GM12878 (cell line): Measurements from ENCODE around the gene DNAJC13. TPM values are rescaled to one million over a fixed set of nuclear protein-coding genes. Genes with fewer than 3 reads are reported as not detected.

Experiments
- ATAC-seq: fragments of 200-7000 bp; cut with Tn5 transposase; 3 replicates; pipeline ENCODE4 v1.9.1; 2020; ENCODE audit warnings: mild to moderate bottlenecking, moderate library complexity
- BruUV-seq: library from RNA; stranded (reverse); fragments of 400-500 nt; replicated peaks from 2 replicates; lab custom pipeline; 2021; lab: Mats Ljungman, UMichigan
- CTCF ChIA-PET: fragments of 300-600 bp; sonication (Branson Sonifier 250); formaldehyde crosslinking; extraction: SDS; loops from one replicate; lab custom pipeline; 2021; ENCODE audit warnings: inconsistent platforms; lab: Yijun Ruan, JAX
- POLR2A ChIA-PET: fragments of 350-600 bp; formaldehyde crosslinking; extraction: SDS; loops from one replicate; lab custom pipeline; 2021; ENCODE audit warnings: inconsistent platforms; lab: Charles Lee
- RAD21 ChIA-PET: fragments of 300-600 bp; sonication (Branson Sonifier 250); formaldehyde crosslinking; loops from one replicate; lab custom pipeline; 2023; ENCODE audit warnings: antibody characterized with exemption; ENCODE audit not compliant: unreplicated experiment; lab: Charles Lee
- SMC1A ChIA-PET: fragments of 300-600 bp; sonication (Branson Sonifier 250); formaldehyde crosslinking; loops from one replicate; lab custom pipeline; 2023; ENCODE audit not compliant: unreplicated experiment, uncharacterized antibody; lab: Charles Lee
- DNase-seq: peaks from one replicate; pipeline ENCODE4 v3.0.0-alpha.2; 2011; ENCODE audit warnings: low read depth, low spot score
- FAIRE-seq: peaks from 3 replicates; lab custom pipeline; 2011; peaks lifted over from hg19 to GRCh38; lab: Jason Lieb, UNC
- H2AFZ ChIP-seq: 2 replicates; pipeline ENCODE4 v1.6.0; 2011; ENCODE audit warnings: low read depth, low read length, control low read depth; ENCODE audit not compliant: control insufficient read depth
- H3K27ac ChIP-seq: 2 replicates; pipeline ENCODE4 v1.5.1; 2011; ENCODE audit warnings: control low read depth; ENCODE audit not compliant: control insufficient read depth, insufficient read depth
- H3K27me3 ChIP-seq, 2 experiments: replicated peaks in 1 of 2; 2 replicates each; pipeline versions ENCODE4 v1.6.0 to v1.6.1; 2011; ENCODE audit warnings: low read length in 1 of 2; ENCODE audit not compliant: control insufficient read depth in 2 of 2, insufficient read depth in 2 of 2
- H3K36me3 ChIP-seq, 2 experiments: 2 replicates each; pipeline ENCODE4 v1.5.1; 2011; ENCODE audit warnings: low read length in 1 of 2; ENCODE audit not compliant: control insufficient read depth in 2 of 2, insufficient read depth in 2 of 2
- H3K4me1 ChIP-seq: 2 replicates; pipeline ENCODE4 v1.6.1; 2011; ENCODE audit warnings: mild to moderate bottlenecking, low read length, moderate library complexity, mixed read lengths; ENCODE audit not compliant: control insufficient read depth, insufficient read depth
- H3K4me2 ChIP-seq: 2 replicates; pipeline ENCODE4 v1.6.0; 2011; ENCODE audit warnings: control low read depth; ENCODE audit not compliant: control insufficient read depth, insufficient read depth
- H3K4me3 ChIP-seq: fragments of 200-600 bp; sonication (generic); 2 replicates; pipeline ENCODE4 v1.5.1; 2016
- H3K79me2 ChIP-seq: 2 replicates; pipeline ENCODE4 v1.6.0; 2011; ENCODE audit warnings: low read length; ENCODE audit not compliant: control insufficient read depth, insufficient read depth
- H3K9ac ChIP-seq: 2 replicates; pipeline ENCODE4 v1.8.0; 2011; ENCODE audit warnings: low read length, control low read depth, mixed read lengths; ENCODE audit not compliant: control insufficient read depth, insufficient read depth
- H3K9me3 ChIP-seq: replicated peaks from 3 replicates; pipeline ENCODE4 v1.5.1; 2011; ENCODE audit warnings: mild to moderate bottlenecking, low read length; ENCODE audit not compliant: control insufficient read depth, insufficient read depth
- H4K20me1 ChIP-seq: 2 replicates; pipeline ENCODE4 v1.6.0; 2011; ENCODE audit not compliant: control insufficient read depth, insufficient read depth
- CEBPB ChIP-seq, 2 experiments: fragments of 150-350 bp in 1 of 2; IDR thresholded peaks; 2 replicates each; pipeline ENCODE4 v1.6.1; 2012 to 2014; ENCODE audit warnings: low read depth in 2 of 2, low read length in 2 of 2, borderline replicate concordance in 1 of 2, inconsistent platforms in 1 of 2
- CHD2 ChIP-seq: IDR thresholded peaks from 2 replicates; pipeline ENCODE4 v1.6.1; 2011; ENCODE audit warnings: low read depth, low read length, improper control_type of control experiment, borderline replicate concordance
- MTA3 ChIP-seq: IDR thresholded peaks from 2 replicates; pipeline ENCODE4 v1.6.1; 2012; ENCODE audit warnings: low read length, inconsistent platforms, borderline replicate concordance
- MXI1 ChIP-seq: fragments of 150-350 bp; IDR thresholded peaks from 2 replicates; pipeline ENCODE4 v1.6.1; 2011; ENCODE audit warnings: low read depth, mild to moderate bottlenecking, inconsistent platforms, low read length, improper control_type of control experiment
- WGBS: methylation state at CpG from one replicate; pipeline ENCODE4 v1.1.6; 2016; ENCODE audit warnings: low lambda C conversion rate; ENCODE audit not compliant: insufficient replicate concordance, insufficient coverage; ENCODE audit errors: missing lambda C conversion rate; 5-methylcytosine and 5-hydroxymethylcytosine counted together
- in situ Hi-C: fragments of 300-500 bp; cut with MboI; formaldehyde crosslinking; loops from 9 replicates; pipeline ENCODE4 v1.14.3; 2018; ENCODE audit warnings: mixed read lengths
- intact Hi-C: fragments of 100-400 bp; cut with micrococcal nuclease; formaldehyde crosslinking; loops from one replicate; pipeline ENCODE4 v1.14.2; 2022; ENCODE audit not compliant: unreplicated experiment
- polyA plus RNA-seq, 11 experiments: library from polyadenylated mRNA; depleted of rRNA in 4 of 11; unstranded in 6 of 11; stranded (reverse) in 5 of 11; fragments of >200 nt; fragmentation: Nextera tagmentation in 4 of 11; fragmentation: Illumina TruSeq in 1 of 11; extraction: Ambion mirVana in 4 of 11; extraction: Trizol in 1 of 11; gene quantifications; 1 replicate in 1 of 11; 2 replicates in 10 of 11; pipeline versions ENCODE4 v1.2.1 to v1.2.3, GENCODE V29; 2011 to 2016; ENCODE audit warnings: inconsistent platforms in 2 of 11, missing spikeins in 2 of 11, low read depth in 1 of 11
- total RNA-seq, 4 experiments: library from RNA; depleted of rRNA in 3 of 4; stranded (reverse); fragments of >200 nt in 3 of 4; fragmentation: Illumina TruSeq in 1 of 4; extraction: Trizol in 1 of 4; gene quantifications; 2 replicates each; pipeline versions ENCODE4 v1.2.1 to v1.2.3, GENCODE V29; 2013 to 2021
- TF ChIP-seq, protein P1 (sequence below): IDR thresholded peaks from 2 replicates; pipeline ENCODE4 v1.6.1; 2012; ENCODE audit warnings: low read depth, low read length, improper control_type of control experiment
- TF ChIP-seq, protein P2 (sequence below): IDR thresholded peaks from 2 replicates; pipeline ENCODE4 v1.6.1; 2011; ENCODE audit warnings: low read depth, low read length, improper control_type of control experiment, borderline replicate concordance
- TF ChIP-seq, protein P3 (sequence below): IDR thresholded peaks from 2 replicates; pipeline ENCODE4 v1.6.1; 2011; ENCODE audit warnings: borderline replicate concordance, low read depth, mild to moderate bottlenecking, moderate library complexity, low read length; ENCODE audit not compliant: insufficient read depth, poor library complexity, severe bottlenecking

Gene DNAJC13
- total and polyA plus RNA-seq, 10 of the 15 experiments (the other 5 are each of a cell fraction or from before 2014, with no cell fraction given), result 8.3 to 33.9 (median 17.0) TPM

DNA sequence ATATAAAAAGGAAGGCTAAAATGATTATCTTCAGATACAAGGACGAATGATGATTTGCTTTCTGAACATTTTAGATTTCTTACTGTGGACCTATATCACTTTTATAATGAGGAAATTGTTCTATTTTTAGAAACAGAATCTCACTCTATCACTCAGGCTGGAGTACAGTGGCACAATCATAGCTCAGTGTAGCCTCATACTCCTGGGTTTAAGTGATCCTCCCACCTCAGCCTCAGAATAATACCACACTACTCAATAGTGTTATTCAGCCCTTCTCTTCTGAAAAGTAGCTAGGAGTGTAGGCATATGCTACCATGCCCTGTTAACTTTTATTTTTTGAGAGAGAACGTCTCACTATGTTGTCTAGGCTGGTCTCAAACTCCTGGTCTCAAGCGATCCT is 15.8 kb downstream of the DNAJC13 start:
- ATAC-seq, result no peak
- ChIA-PET POLR2A (no interaction called here), RAD21 (no interaction called here), SMC1A (interaction anchor here (1.0 to 1.3 kb wide), 5 partner anchors 8 to 191 kb away, joined by 3 to 5 read pairs (median 3); no protein-coding TSS in a partner anchor), CTCF (interaction anchor here (1.2 to 1.3 kb wide), 2 partner anchors 13 to 81 kb away, joined by 3 to 5 read pairs; no protein-coding TSS in a partner anchor)
- Histone ChIP-seq H3K9me3 (no peaks in the 10 kb centered on the region), H3K4me2 (no peak overlapping the region), H3K4me1 (no peaks in the 10 kb centered on the region), H2AFZ (no peak overlapping the region), H3K79me2 (no peaks in the 10 kb centered on the region; the same call in 1 of the 2 replicates), H4K20me1 (no peaks in the 10 kb centered on the region), H3K36me3 (peaks cover 0 to 3% of the 10 kb centered on the region in 2 experiments; a peak in 1 of 4 replicates), H3K9ac (no peak overlapping the region), H3K4me3 (no peak overlapping the region), H3K27me3 (no peaks in the 10 kb centered on the region), H3K27ac (no peak overlapping the region)
- intact Hi-C loops, result no loop called here
- no peak for TF ChIP-seq MXI1
- TF ChIP-seq CEBPB (IDR thresholded peaks at IDR 0.05; ENCODE audit: borderline replicate concordance in 1 of 2, low read depth in 2 of 2, low read length in 2 of 2), result no peak
- TF ChIP-seq, protein P1, sequence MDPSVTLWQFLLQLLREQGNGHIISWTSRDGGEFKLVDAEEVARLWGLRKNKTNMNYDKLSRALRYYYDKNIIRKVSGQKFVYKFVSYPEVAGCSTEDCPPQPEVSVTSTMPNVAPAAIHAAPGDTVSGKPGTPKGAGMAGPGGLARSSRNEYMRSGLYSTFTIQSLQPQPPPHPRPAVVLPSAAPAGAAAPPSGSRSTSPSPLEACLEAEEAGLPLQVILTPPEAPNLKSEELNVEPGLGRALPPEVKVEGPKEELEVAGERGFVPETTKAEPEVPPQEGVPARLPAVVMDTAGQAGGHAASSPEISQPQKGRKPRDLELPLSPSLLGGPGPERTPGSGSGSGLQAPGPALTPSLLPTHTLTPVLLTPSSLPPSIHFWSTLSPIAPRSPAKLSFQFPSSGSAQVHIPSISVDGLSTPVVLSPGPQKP, result no peak
- TF ChIP-seq MTA3, result no peak
- no peak for TF ChIP-seq CHD2
- TF ChIP-seq, protein P2, sequence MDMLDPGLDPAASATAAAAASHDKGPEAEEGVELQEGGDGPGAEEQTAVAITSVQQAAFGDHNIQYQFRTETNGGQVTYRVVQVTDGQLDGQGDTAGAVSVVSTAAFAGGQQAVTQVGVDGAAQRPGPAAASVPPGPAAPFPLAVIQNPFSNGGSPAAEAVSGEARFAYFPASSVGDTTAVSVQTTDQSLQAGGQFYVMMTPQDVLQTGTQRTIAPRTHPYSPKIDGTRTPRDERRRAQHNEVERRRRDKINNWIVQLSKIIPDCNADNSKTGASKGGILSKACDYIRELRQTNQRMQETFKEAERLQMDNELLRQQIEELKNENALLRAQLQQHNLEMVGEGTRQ, result no peak
- TF ChIP-seq, protein P3, sequence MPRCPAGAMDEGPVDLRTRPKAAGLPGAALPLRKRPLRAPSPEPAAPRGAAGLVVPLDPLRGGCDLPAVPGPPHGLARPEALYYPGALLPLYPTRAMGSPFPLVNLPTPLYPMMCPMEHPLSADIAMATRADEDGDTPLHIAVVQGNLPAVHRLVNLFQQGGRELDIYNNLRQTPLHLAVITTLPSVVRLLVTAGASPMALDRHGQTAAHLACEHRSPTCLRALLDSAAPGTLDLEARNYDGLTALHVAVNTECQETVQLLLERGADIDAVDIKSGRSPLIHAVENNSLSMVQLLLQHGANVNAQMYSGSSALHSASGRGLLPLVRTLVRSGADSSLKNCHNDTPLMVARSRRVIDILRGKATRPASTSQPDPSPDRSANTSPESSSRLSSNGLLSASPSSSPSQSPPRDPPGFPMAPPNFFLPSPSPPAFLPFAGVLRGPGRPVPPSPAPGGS, result no peak
- no TSS peak for BruUV-seq
- FAIRE-seq, result no peak
- no peak for DNase-seq
- in situ Hi-C loops, result no loop called here
- 99% methylated on average over 3 of the region's 3 CpGs for WGBS
